ENCODE data around the gene CYTH3. TPM values are rescaled to one million over a fixed set of nuclear protein-coding genes. Genes with fewer than 3 reads are reported as not detected.

The CYTH3 gene
- total and polyA plus RNA-seq, 2 of the 8 experiments (the other 6 are each of a cell fraction or from before 2014, with no cell fraction given), result 10.3 to 11.9 TPM

DNA sequence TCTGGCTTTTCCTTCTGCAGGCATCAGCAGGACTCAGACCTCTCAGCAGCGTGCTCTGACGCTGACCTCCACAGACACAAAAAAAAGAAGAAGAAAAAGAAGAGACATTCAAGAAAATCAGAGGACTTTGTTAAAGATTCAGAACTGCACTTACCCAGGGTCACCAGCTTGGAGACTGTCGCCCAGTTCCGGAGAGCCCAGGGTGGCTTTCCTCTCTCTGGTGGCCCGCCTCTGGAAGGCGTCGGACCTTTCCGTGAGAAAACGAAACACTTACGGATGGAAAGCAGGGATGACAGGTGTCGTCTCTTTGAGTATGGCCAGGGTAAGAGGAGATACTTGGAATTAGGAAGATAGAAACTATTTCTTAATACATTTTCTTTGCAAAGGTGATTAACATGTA lies 115.7 kb downstream of the CYTH3 start:
- 89% methylated on average over 9 of the region's 11 CpGs; no CpG with 5 or more reads in 1 of the 2 experiments for WGBS, 2 experiments (ENCODE audit: extremely low coverage in 1 of 2, insufficient coverage in 1 of 2, insufficient read length in 1 of 2, insufficient replicate concordance in 2 of 2, low coverage in 1 of 2, low lambda C conversion rate in 2 of 2, missing lambda C conversion rate in 1 of 2)
- no peak overlapping the region for H4K5ac ChIP-seq (ENCODE audit: insufficient read length, low read depth, low read length)
- ChIA-PET CTCF (ENCODE audit: partially characterized antibody) (interaction anchor here (1.0 to 1.2 kb wide), 2 partner anchors 22 to 173 kb away, joined by 4 read pairs; no protein-coding TSS in a partner anchor), POLR2A (ENCODE audit: partially characterized antibody) (interaction anchor here (0.6 kb wide), 1 partner anchor 185 kb away, joined by 3 read pairs; no protein-coding TSS in a partner anchor)
- no peak overlapping the region for H3K18ac ChIP-seq (ENCODE audit: extremely low read depth, low read length)
- no peak overlapping the region for H4K91ac ChIP-seq (replicated peaks; ENCODE audit: insufficient read length, low read length)
- H2BK120ac ChIP-seq (replicated peaks; ENCODE audit: low read depth, low read length), result no peak overlapping the region
- no peak overlapping the region for H2BK12ac ChIP-seq (ENCODE audit: low read depth, low read length)
- FAIRE-seq (no peak), DNase-seq (ENCODE audit: low read depth in 1 of 2, low spot score in 2 of 2) (no peak)
- no peak overlapping the region for H2AK5ac ChIP-seq (ENCODE audit: low read depth, low read length)
- no peak overlapping the region for H2AFZ ChIP-seq (ENCODE audit: low read length)
- H2BK5ac ChIP-seq (ENCODE audit: low read depth, low read length), result no peak overlapping the region
- H2BK15ac ChIP-seq (ENCODE audit: low read length), result no peak overlapping the region
- H4K20me1 ChIP-seq (replicated peaks in 1 of 2; ENCODE audit: control insufficient read depth in 1 of 2, insufficient read depth in 2 of 2, low read length in 2 of 2), result peaks cover 0 to 6% of the 10 kb centered on the region in 2 experiments
- H3K79me2 ChIP-seq (ENCODE audit: control insufficient read depth in 1 of 2, insufficient read depth in 2 of 2, low read length in 2 of 2), result no peaks in the 10 kb centered on the region
- no peak overlapping the region for H3K4ac ChIP-seq (replicated peaks; ENCODE audit: insufficient read length, low read depth, low read length)
- no peak overlapping the region for H3K23ac ChIP-seq (ENCODE audit: insufficient read length)
- H3K23me2 ChIP-seq (ENCODE audit: low read depth, low read length), result no peaks in the 10 kb centered on the region
- H3K27me3 ChIP-seq (replicated peaks in 1 of 4; ENCODE audit: control insufficient read depth in 3 of 4, extremely low read depth in 1 of 4, insufficient read depth in 3 of 4, low read length in 3 of 4), result no peaks in the 10 kb centered on the region
- H3K27ac ChIP-seq (ENCODE audit: low read depth, low read length), result no peak overlapping the region
- peaks cover 10 to 58% (median 29%) of the 10 kb centered on the region in 4 experiments; a peak in 7 of 8 replicates for H3K36me3 ChIP-seq (ENCODE audit: control insufficient read depth in 2 of 4, insufficient read depth in 4 of 4, low read length in 3 of 4)
- no peak overlapping the region for H3K9ac ChIP-seq (replicated peaks in 1 of 4; ENCODE audit: extremely low read depth in 1 of 4, low read depth in 3 of 4, low read length in 3 of 4)
- no peak overlapping the region for H3K4me2 ChIP-seq (ENCODE audit: insufficient read depth in 1 of 2, low read depth in 2 of 2, low read length in 2 of 2)
- no peak overlapping the region for H3K56ac ChIP-seq (replicated peaks; ENCODE audit: insufficient read length, low read depth, low read length)
- no peaks in the 10 kb centered on the region for H3K4me1 ChIP-seq (replicated peaks in 1 of 4; ENCODE audit: control insufficient read depth in 3 of 4, insufficient read depth in 4 of 4, low read length in 3 of 4)
- H3K4me3 ChIP-seq (ENCODE audit: extremely low read depth in 1 of 4, insufficient read depth in 2 of 4, low read depth in 3 of 4, low read length in 4 of 4), result no peak overlapping the region
- H3K79me1 ChIP-seq (ENCODE audit: low read depth, low read length), result no peaks in the 10 kb centered on the region; the same call in 1 of the 2 replicates
- H4K8ac ChIP-seq (ENCODE audit: extremely low read depth, insufficient read depth, low read length), result no peak overlapping the region
- H3K9me3 ChIP-seq (ENCODE audit: insufficient read depth in 2 of 2, low read depth in 1 of 2, low read length in 1 of 2), result no peaks in the 10 kb centered on the region
- H2BK20ac ChIP-seq (ENCODE audit: low read length), result no peak overlapping the region
- no peak overlapping the region for H3K14ac ChIP-seq (ENCODE audit: insufficient read length)
- no peak for TF ChIP-seq BRCA1 (IDR thresholded peaks at IDR 0.05; ENCODE audit: low read depth, low read length)
- no peak for TF ChIP-seq YY1 (IDR thresholded peaks at IDR 0.05; ENCODE audit: low read depth, low read length)

All from H1 (cell line).